GM11168 (cell line): Measurements from ENCODE around the gene PRDM10.

ENCODE experiments used
- in situ Hi-C: fragments of 300-500 bp; cut with MboI; formaldehyde crosslinking; loops from one replicate; pipeline ENCODE4 v1.12.0; 2022; ENCODE audit warnings: low sequenced_read_pairs; ENCODE audit not compliant: unreplicated experiment

The PRDM10 gene

GRCh38 chr11:129861702-129862522, 140.7 kb downstream of the PRDM10 start:
- in situ Hi-C loops: no loop called here

- in situ Hi-C loops: no loop called here
These were observed 146.6 kb downstream of the PRDM10 start for GRCh38 chr11:129856036-129856435.

GRCh38 chr11:129855086-129855485, 147.5 kb downstream of the PRDM10 start:
- in situ Hi-C loops: no loop called here

- in situ Hi-C loops: no loop called here
These were observed 148.3 kb downstream of the PRDM10 start for GRCh38 chr11:129854232-129854805.

- in situ Hi-C loops: no loop called here
These were observed 149.0 kb downstream of the PRDM10 start for GRCh38 chr11:129853518-129854231.

- in situ Hi-C loops: no loop called here
These were observed 150.4 kb downstream of the PRDM10 start for GRCh38 chr11:129852125-129852740.
